Mucosa of rectum (tissue), 2 donors: ENCODE results near the gene DDA1.

ENCODE experiments used
- H3K27ac ChIP-seq, 2 donors: one replicate each; pipeline ENCODE4 v1.7.0; 2013; ENCODE audit warnings: inconsistent platforms in 2 of 2, low read depth in 2 of 2, low read length in 2 of 2
- H3K27me3 ChIP-seq, 2 donors: one replicate each; pipeline ENCODE4 v1.7.0; 2013; ENCODE audit warnings: low read length in 2 of 2; ENCODE audit not compliant: control insufficient read depth in 2 of 2, insufficient read depth in 2 of 2
- H3K36me3 ChIP-seq, 2 donors: one replicate each; pipeline ENCODE4 v1.7.0; 2013; ENCODE audit warnings: low read length in 2 of 2; ENCODE audit not compliant: control insufficient read depth in 2 of 2, insufficient read depth in 2 of 2
- H3K4me1 ChIP-seq, 2 donors: one replicate each; pipeline ENCODE4 v1.7.0; 2013; ENCODE audit warnings: low read length in 2 of 2, mild to moderate bottlenecking in 1 of 2; ENCODE audit not compliant: control insufficient read depth in 2 of 2, insufficient read depth in 2 of 2
- H3K4me3 ChIP-seq, 2 donors: one replicate each; pipeline ENCODE4 v1.7.0; 2013; ENCODE audit warnings: low read length in 2 of 2
- H3K9ac ChIP-seq, 2 donors: one replicate each; pipeline ENCODE4 v1.7.0; 2013; ENCODE audit warnings: low read length in 2 of 2, low read depth in 1 of 2, mild to moderate bottlenecking in 1 of 2
- H3K9me3 ChIP-seq, 2 donors: one replicate each; pipeline ENCODE4 v1.7.0; 2013; ENCODE audit warnings: low read length in 2 of 2; ENCODE audit not compliant: control insufficient read depth in 2 of 2
- donor health status: healthy.
- donor health status: Normal muscosa, but diverticular disease.

DDA1 gene

DNA sequence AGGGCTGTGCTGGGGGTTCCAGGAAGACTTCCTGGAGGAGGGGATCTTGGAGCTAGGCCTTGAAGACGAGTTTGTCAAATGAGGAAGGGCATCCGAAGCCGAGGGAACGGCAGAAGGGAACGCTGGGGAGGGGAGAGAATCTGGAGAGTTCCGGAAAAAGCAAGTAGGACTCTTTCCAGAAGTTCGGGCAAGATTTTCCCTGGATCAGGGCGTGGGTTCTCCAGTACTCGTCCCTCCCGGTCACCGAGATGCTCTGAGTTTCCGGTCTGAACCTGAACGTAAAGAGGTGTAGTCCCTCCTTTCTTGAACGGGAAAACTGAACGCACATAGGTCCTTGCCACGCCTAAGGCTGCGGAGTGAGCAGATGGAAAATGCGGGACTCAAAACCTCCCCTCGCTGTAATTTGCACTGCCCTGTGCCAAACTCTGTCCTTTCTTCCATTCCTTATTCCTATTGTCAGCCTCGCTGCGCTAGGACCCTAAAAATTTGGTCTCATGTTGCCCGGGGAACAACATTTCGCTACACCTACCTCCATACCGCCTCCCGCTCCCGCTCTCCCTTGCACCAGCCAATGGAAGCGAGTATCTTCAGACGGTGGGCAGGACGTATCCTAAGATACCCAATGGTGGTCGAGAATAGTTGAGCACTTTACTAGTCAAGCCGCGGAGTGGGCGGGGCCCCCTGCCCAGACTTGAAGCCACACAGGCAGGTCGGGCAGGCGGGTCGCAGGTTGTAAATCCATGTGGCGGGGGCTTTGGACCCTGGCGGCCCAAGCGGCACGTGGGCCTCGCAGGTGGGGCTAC, 27.7 kb downstream of the DDA1 start, which contains the start of gene GTPBP3:
GTPBP3 (plus strand) TSS at position 682 of the 803 bp plus-strand sequence; CDS start at position 741, 59 bp downstream.
- Histone ChIP-seq H3K27ac (peak within 1 kb of the TSS; percentile 91 to 93), H3K4me3 (peak within 1 kb of the TSS; percentile 89 to 99), H3K27me3 (no peaks in the 10 kb centered on the region), H3K36me3 (peaks cover 0 to 3% of the 10 kb centered on the region in 2 donors), H3K4me1 (peaks cover 31 to 39% of the 10 kb centered on the region in 2 donors), H3K9ac (peak within 1 kb of the TSS; percentile 80 to 100), H3K9me3 (no peaks in the 10 kb centered on the region)

DNA sequence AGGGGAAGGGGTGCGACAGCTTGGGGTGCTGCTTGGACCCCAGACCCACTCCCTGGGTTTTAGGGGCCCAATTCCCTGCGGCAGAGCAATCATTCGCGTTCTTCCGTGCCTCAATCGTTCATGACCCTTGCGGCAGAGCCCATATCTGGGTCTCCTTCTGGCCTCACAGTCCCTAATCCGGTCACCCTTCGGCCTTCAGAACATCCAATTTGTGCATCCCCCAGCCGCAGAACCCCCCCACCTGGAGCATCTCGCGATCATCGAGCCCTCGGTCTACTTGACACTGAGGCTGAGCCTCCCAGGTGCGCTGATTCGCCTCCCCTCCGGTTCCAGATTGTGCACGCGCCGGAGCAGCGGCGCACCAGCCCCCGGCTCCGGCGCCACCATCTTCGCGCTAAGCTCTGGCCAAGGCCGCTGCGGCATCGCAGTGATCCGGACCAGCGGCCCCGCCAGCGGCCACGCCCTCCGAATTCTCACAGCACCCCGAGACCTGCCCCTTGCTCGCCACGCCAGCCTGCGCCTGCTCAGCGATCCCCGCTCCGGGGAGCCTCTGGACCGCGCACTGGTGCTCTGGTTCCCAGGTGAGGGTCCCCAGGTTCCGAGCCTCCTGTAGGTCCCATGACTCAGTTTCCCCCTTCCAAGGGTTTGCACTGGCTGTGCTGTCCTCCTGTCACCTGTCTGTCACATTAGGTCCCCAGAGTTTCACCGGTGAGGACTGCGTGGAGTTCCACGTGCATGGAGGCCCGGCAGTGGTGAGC, 28.5 kb downstream of the DDA1 start:
- H3K4me1 ChIP-seq: peaks cover 31 to 39% of the 10 kb centered on the region in 2 donors
- no peaks in the 10 kb centered on the region for H3K27me3 ChIP-seq
- H3K9me3 ChIP-seq: no peaks in the 10 kb centered on the region
- peak overlapping the region; percentile 80 to 87 for H3K9ac ChIP-seq
- peaks cover 0 to 3% of the 10 kb centered on the region in 2 donors for H3K36me3 ChIP-seq
- peak overlapping the region; percentile 91 to 93 for H3K27ac ChIP-seq
- H3K4me3 ChIP-seq: peak overlapping the region; percentile 89 to 99

DNA sequence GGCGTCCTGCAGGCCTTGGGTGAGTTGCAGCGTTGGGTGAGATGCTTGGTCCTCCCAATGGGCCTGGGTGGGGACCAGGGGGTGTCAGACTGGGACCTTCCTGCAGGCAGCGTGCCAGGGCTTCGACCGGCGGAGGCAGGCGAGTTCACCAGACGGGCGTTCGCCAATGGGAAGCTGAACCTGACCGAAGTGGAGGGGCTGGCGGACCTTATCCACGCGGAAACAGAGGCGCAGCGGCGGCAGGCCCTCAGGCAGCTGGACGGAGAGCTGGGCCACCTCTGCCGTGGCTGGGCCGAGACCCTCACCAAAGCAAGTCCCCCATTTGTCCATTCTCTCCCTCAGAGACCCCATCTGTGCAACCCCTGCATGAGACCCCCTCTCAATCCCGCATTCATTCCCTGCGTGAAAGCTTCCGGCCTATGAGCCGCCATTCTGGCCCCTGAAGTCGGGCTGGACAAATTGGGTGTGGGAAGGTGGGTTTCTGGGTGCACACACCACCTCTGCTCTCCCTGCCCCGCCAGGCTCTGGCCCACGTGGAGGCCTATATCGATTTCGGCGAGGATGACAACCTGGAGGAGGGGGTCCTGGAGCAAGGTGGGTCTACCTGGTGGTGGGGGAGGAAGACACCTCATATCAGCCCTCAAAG, 29.2 kb downstream of the DDA1 start:
- H3K9me3 ChIP-seq: no peaks in the 10 kb centered on the region
- peaks cover 31 to 39% of the 10 kb centered on the region in 2 donors for H3K4me1 ChIP-seq
- no peak overlapping the region for H3K27ac ChIP-seq
- H3K9ac ChIP-seq: peak overlapping the region in 1 of 2 donors; percentile 80
- peaks cover 0 to 3% of the 10 kb centered on the region in 2 donors for H3K36me3 ChIP-seq
- H3K27me3 ChIP-seq: no peaks in the 10 kb centered on the region
- H3K4me3 ChIP-seq: peak overlapping the region; percentile 89 to 99

DNA sequence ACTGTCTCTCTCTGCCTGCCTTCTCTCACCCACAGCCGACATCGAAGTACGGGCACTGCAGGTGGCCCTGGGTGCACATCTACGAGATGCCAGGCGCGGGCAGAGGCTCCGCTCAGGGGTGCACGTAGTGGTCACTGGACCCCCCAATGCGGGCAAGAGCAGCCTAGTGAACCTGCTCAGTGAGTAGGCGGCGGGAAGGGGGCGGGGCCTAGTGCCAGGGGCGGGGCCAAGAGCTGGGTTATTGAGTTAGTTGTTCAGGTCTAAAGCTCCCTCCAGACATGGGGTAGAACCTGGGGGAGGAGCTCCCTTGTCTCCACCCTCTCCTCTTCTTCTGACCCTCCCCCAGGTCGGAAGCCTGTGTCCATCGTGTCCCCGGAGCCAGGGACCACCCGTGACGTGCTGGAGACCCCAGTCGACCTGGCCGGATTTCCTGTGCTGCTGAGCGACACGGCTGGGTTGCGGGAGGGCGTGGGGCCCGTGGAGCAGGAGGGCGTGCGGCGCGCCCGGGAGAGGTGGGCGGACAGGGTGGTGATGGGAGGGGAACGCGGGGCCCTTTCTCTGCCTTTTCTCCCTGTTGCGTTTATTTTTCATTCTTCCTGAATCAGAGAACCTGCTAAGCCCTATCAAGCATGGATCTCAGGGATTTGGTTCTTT, 29.9 kb downstream of the DDA1 start:
- Histone ChIP-seq H3K9ac (no peak overlapping the region), H3K27ac (no peak overlapping the region), H3K4me1 (peaks cover 27 to 34% of the 10 kb centered on the region in 2 donors), H3K9me3 (no peaks in the 10 kb centered on the region), H3K36me3 (peaks cover 0 to 3% of the 10 kb centered on the region in 2 donors), H3K27me3 (no peaks in the 10 kb centered on the region), H3K4me3 (no peak overlapping the region)

DNA sequence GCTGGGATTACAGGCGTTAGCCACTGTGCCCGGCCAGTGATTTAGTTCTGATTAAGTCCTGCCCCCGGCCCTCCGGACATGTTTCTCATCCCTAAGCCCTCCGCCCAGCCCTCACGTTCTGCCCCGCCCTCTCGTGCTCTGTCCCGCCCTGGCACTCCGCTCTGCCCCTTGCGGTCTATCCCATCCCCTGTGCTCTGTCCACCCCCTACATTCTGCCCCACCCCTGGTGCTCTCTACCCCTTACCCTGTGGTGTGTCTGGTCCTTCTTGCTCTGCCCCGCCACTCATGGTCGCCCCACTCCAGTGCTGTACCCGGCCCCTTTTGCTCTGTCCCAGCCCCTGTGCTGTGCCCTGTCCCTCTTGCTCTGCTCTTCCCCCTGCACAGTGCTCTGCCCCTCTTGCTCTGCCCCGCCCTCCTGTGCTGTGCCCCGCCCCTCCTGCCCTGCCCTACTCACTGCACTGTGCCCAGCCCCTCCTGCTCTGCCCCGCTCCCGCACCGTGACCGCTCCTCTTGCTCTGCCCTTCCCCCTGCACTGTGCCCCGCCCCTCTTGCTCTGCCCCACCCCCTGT, 31.0 kb downstream of the DDA1 start:
- H3K4me1 ChIP-seq: peaks cover 21 to 27% of the 10 kb centered on the region in 2 donors
- no peak overlapping the region for H3K9ac ChIP-seq
- H3K4me3 ChIP-seq: no peak overlapping the region
- peaks cover 0 to 3% of the 10 kb centered on the region in 2 donors for H3K36me3 ChIP-seq
- H3K27me3 ChIP-seq: no peaks in the 10 kb centered on the region
- H3K9me3 ChIP-seq: no peaks in the 10 kb centered on the region
- H3K27ac ChIP-seq: no peak overlapping the region

DNA sequence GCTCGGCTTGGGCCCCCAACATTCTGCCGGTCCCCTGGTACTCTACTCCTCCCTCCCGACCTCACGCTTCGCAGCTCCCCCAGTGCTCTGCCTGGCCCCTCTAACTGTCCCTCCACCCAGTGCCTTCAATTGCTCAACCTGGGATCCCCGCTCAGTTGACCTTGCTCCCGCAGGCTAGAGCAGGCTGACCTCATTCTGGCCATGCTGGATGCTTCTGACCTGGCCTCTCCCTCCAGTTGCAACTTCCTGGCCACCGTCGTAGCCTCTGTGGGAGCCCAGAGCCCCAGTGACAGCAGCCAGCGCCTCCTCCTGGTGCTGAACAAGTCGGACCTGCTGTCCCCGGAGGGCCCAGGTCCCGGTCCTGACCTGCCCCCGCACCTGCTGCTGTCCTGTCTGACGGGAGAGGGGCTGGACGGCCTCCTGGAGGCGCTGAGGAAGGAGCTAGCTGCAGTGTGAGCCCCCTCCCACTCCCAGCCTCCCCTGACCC, 31.6 kb downstream of the DDA1 start:
- Histone ChIP-seq H3K4me1 (peaks cover 17 to 24% of the 10 kb centered on the region in 2 donors), H3K27ac (no peak overlapping the region), H3K9ac (no peak overlapping the region), H3K9me3 (no peaks in the 10 kb centered on the region), H3K27me3 (no peaks in the 10 kb centered on the region), H3K4me3 (no peak overlapping the region), H3K36me3 (peaks cover 0 to 3% of the 10 kb centered on the region in 2 donors)

DNA sequence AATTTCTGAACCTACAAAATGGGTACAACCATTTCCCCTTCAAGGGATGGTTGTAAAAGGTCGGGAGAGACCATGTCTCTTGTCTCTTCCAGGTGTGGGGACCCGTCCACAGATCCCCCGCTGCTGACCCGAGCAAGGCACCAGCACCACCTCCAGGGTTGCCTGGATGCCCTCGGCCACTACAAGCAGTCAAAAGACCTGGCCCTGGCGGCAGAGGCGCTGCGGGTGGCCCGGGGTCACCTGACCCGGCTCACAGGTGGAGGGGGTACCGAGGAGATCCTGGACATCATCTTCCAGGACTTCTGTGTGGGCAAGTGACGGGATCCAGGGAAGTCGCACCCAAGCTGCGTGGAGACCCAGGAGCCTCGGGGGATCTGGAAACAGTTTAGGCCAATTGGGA, 32.0 kb downstream of the DDA1 start:
- Histone ChIP-seq H3K9me3 (no peaks in the 10 kb centered on the region), H3K27ac (no peak overlapping the region), H3K4me1 (peaks cover 15 to 24% of the 10 kb centered on the region in 2 donors), H3K36me3 (peaks cover 0 to 3% of the 10 kb centered on the region in 2 donors), H3K27me3 (no peaks in the 10 kb centered on the region), H3K4me3 (no peak overlapping the region), H3K9ac (no peak overlapping the region)

DNA sequence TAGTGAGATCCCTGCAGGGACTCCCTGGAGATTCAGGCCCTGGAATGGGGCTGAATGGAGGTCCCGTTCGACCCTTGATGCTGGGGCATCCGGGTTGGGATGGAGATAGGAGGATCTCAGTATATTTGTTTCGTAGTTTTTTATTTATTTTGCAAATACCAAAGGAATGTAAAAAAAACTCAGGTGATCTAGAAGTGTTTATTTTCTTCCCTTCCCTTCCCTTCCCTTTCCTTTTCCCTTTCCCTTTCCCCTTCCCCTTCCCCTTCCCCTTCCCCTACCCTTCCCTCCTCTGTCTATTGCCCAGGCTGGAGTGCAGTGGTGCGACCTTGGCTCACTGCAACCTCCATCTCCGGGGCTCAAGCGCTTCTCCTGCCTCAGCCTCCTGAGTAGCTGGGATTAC, 32.5 kb downstream of the DDA1 start:
- no peak overlapping the region for H3K4me3 ChIP-seq
- peaks cover 0 to 3% of the 10 kb centered on the region in 2 donors for H3K36me3 ChIP-seq
- H3K9ac ChIP-seq: no peak overlapping the region
- no peaks in the 10 kb centered on the region for H3K27me3 ChIP-seq
- no peak overlapping the region for H3K27ac ChIP-seq
- H3K9me3 ChIP-seq: no peaks in the 10 kb centered on the region
- peaks cover 15 to 21% of the 10 kb centered on the region in 2 donors for H3K4me1 ChIP-seq

DNA sequence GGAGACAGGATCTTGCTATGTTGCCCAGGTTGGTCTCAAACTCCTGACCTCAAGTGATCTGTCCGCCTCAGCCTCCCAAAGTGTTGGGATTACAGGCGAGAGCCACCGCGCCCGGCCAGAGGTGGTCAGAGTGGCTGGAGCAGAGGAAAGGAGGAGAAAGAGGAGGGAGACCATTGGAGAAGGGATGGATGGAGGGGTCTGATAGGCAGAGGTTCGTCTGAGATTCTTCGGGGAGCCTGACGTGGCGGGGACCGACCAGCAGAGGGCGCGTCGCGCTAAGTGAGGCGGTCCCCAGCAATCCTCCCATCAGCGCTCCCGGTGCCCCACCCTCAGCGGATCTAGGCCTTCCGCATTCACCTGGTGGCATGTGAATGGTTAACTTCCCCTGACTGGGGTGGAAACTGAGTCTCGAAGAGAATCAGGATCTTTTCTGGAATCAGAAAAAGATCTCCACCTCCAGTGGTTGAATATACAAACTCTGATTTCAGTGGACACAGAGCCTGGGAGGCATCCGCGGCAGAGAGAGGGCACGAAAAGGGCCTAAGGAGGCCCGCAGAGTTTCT, 36.8 kb downstream of the DDA1 start:
- H3K27ac ChIP-seq: no peak overlapping the region
- peaks cover 0 to 3% of the 10 kb centered on the region in 2 donors for H3K4me1 ChIP-seq
- H3K9ac ChIP-seq: no peak overlapping the region

More for the DNA sequence above, 36.8 kb downstream of the DDA1 start:
- Histone ChIP-seq H3K9me3 (no peaks in the 10 kb centered on the region), H3K4me3 (no peak overlapping the region), H3K36me3 (peaks cover 0 to 3% of the 10 kb centered on the region in 2 donors), H3K27me3 (peaks cover 5 to 6% of the 10 kb centered on the region in 2 donors)
